G401.6 (cell line): ENCODE data around the gene C16orf90.
"Not testable (repeated sequence)": the region's sequence is repeated elsewhere in the genome, so short reads cannot be mapped to it uniquely, and the experiment has no call there.

Source experiments
- FAIRE-seq: peaks from 2 replicates; lab custom pipeline; 2012; peaks lifted over from hg19 to GRCh38; lab: Jason Lieb, UNC

Gene C16orf90

GRCh38 chr16:3482659-3483241 is 12.5 kb downstream of the C16orf90 start:
- FAIRE-seq, result no peak

- no peak for FAIRE-seq
Observed at GRCh38 chr16:3481696-3482658, 13.3 kb downstream of the C16orf90 start.

GRCh38 chr16:3480901-3481695 is 14.2 kb downstream of the C16orf90 start:
- FAIRE-seq, result no peak

GRCh38 chr16:3479654-3480216 is 15.6 kb downstream of the C16orf90 start:
- no peak for FAIRE-seq

GRCh38 chr16:3478242-3478925 is 16.9 kb downstream of the C16orf90 start:
- no peak for FAIRE-seq

- no peak for FAIRE-seq
Observed at GRCh38 chr16:3476409-3476808, 18.9 kb downstream of the C16orf90 start.

GRCh38 chr16:3475604-3476375 is 19.5 kb downstream of the C16orf90 start:
- no peak for FAIRE-seq

- not testable (repeated sequence) for FAIRE-seq
Observed at GRCh38 chr16:3474870-3475269, 20.4 kb downstream of the C16orf90 start.

- FAIRE-seq, result no peak
Observed at GRCh38 chr16:3474136-3474779, 21.0 kb downstream of the C16orf90 start.

GRCh38 chr16:3473596-3473943 is 21.7 kb downstream of the C16orf90 start:
- FAIRE-seq, result not testable (repeated sequence)

GRCh38 chr16:3472878-3473595 is 22.3 kb downstream of the C16orf90 start:
- no peak for FAIRE-seq

- no peak for FAIRE-seq
Observed at GRCh38 chr16:3471518-3472176, 23.6 kb downstream of the C16orf90 start.

- no peak for FAIRE-seq
Observed at GRCh38 chr16:3470723-3471122, 24.6 kb downstream of the C16orf90 start.

- FAIRE-seq, result no peak
Observed at GRCh38 chr16:3469736-3470135, 25.6 kb downstream of the C16orf90 start.

GRCh38 chr16:3468501-3468900 is 26.8 kb downstream of the C16orf90 start:
- FAIRE-seq, result no peak

GRCh38 chr16:3467921-3468320 is 27.4 kb downstream of the C16orf90 start:
- no peak for FAIRE-seq

- FAIRE-seq, result no peak
Observed at GRCh38 chr16:3467182-3467581, 28.1 kb downstream of the C16orf90 start.

- FAIRE-seq, result no peak
Observed at GRCh38 chr16:3465911-3466584, 29.2 kb downstream of the C16orf90 start.

- no peak for FAIRE-seq
Observed at GRCh38 chr16:3465301-3465700, 30.0 kb downstream of the C16orf90 start.
